Measurements from ENCODE around the gene CCNT2. TPM values are rescaled to one million over a fixed set of nuclear protein-coding genes. Genes with fewer than 3 reads are reported as not detected.

The CCNT2 gene
- polyA plus RNA-seq, 1 of the 3 experiments (the other 2 are of a cell fraction) = 5.3 TPM

DNA sequence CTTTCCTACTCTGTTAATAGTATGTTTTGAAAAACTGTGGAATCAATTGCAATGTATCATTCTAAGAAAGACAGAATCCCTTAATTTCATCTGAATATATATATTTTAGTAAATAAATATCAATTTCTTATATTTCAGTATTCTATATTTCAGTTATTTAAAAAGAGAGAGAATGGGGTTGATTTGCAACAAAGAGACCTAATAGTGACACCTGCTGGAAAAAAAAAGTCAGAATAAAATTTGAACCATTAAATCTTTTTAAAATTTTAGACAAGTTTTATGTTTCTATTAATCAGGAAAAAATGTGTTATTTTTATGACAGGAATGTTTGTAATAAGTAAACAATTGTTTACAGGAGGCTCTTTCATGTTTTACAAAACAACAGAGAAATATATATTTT lies 20.7 kb upstream of the CCNT2 start (continued):
- TF ChIP-seq, protein P1, sequence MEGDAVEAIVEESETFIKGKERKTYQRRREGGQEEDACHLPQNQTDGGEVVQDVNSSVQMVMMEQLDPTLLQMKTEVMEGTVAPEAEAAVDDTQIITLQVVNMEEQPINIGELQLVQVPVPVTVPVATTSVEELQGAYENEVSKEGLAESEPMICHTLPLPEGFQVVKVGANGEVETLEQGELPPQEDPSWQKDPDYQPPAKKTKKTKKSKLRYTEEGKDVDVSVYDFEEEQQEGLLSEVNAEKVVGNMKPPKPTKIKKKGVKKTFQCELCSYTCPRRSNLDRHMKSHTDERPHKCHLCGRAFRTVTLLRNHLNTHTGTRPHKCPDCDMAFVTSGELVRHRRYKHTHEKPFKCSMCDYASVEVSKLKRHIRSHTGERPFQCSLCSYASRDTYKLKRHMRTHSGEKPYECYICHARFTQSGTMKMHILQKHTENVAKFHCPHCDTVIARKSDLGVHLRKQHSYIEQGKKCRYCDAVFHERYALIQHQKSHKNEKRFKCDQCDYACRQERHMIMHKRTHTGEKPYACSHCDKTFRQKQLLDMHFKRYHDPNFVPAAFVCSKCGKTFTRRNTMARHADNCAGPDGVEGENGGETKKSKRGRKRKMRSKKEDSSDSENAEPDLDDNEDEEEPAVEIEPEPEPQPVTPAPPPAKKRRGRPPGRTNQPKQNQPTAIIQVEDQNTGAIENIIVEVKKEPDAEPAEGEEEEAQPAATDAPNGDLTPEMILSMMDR (IDR thresholded peaks at IDR 0.05) = peak; percentile 59
- TF ChIP-seq MXI1 (IDR thresholded peaks at IDR 0.05; ENCODE audit: low read depth, low read length) (no peak), RAD21 (IDR thresholded peaks at IDR 0.05; ENCODE audit: low read length) (peak; percentile 64), SMC3 (IDR thresholded peaks at IDR 0.05; ENCODE audit: low read depth, low read length) (no peak), RXRA (IDR thresholded peaks at IDR 0.05; ENCODE audit: borderline replicate concordance, low read depth) (no peak), YY1 (IDR thresholded peaks at IDR 0.05; ENCODE audit: low read depth) (no peak), FOXM1 (IDR thresholded peaks at IDR 0.05; ENCODE audit: low read depth) (no peak), CHD2 (IDR thresholded peaks at IDR 0.05; ENCODE audit: low read length, partially characterized antibody) (no peak)
- TF ChIP-seq, protein P2, sequence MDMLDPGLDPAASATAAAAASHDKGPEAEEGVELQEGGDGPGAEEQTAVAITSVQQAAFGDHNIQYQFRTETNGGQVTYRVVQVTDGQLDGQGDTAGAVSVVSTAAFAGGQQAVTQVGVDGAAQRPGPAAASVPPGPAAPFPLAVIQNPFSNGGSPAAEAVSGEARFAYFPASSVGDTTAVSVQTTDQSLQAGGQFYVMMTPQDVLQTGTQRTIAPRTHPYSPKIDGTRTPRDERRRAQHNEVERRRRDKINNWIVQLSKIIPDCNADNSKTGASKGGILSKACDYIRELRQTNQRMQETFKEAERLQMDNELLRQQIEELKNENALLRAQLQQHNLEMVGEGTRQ (IDR thresholded peaks at IDR 0.05; ENCODE audit: borderline replicate concordance, low read depth, low read length) = no peak

DNA sequence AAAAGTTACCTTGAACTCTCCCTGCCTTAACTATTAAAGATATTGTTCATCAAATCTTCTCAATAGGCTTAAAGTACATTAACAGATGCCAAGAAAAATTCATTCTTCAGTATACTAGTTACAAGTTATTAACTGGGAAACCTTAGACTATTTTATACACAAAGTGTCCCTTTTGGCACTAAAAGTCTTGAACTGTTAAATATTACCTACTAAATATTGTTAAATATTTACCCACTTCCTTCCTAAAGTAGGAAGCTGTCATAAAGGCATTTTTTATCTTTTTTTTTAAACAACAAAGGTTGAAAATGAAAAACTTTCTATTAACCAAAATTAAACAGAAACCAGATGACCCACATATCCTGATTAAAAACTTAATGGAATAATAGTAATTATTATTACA lies 19.4 kb upstream of the CCNT2 start:
- H3K36me3 ChIP-seq (replicated peaks in 1 of 2; ENCODE audit: control insufficient read depth in 1 of 2, insufficient read depth in 2 of 2, low read length in 1 of 2) = no peaks in the 10 kb centered on the region
- no peak overlapping the region for H3K27ac ChIP-seq (ENCODE audit: low read depth in 2 of 2, low read length in 1 of 2)
- peaks cover 10% of the 10 kb centered on the region for H3F3A ChIP-seq (replicated peaks; ENCODE audit: insufficient read depth)
- TF ChIP-seq GATA2 (CRISPR knock-in tag; IDR thresholded peaks at IDR 0.05) (no peak), NRF1 (IDR thresholded peaks at IDR 0.05; ENCODE audit: low read depth, low read length) (no peak), EZH2phosphoT487 (IDR thresholded peaks at IDR 0.05; ENCODE audit: borderline replicate concordance, low read depth) (no peak), RCOR1 (IDR thresholded peaks at IDR 0.05; ENCODE audit: low read length) (no peak), SMC3 (IDR thresholded peaks at IDR 0.05; ENCODE audit: low read depth, low read length) (no peak), NFIC (IDR thresholded peaks at IDR 0.05; ENCODE audit: borderline replicate concordance) (no peak), FOXJ3 (CRISPR knock-in tag; IDR thresholded peaks at IDR 0.05) (no peak), MXI1 (IDR thresholded peaks at IDR 0.05; ENCODE audit: low read depth, low read length) (no peak), JUND (IDR thresholded peaks at IDR 0.05) (no peak), MEF2A (IDR thresholded peaks at IDR 0.05; ENCODE audit: borderline replicate concordance, low read depth) (no peak), POLR2AphosphoS5 (IDR thresholded peaks at IDR 0.05; ENCODE audit: low read depth, low read length) (no peak), RXRA (IDR thresholded peaks at IDR 0.05; ENCODE audit: borderline replicate concordance, low read depth) (no peak)
- TF ChIP-seq, protein P3, sequence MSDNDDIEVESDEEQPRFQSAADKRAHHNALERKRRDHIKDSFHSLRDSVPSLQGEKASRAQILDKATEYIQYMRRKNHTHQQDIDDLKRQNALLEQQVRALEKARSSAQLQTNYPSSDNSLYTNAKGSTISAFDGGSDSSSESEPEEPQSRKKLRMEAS (IDR thresholded peaks at IDR 0.05; ENCODE audit: low read depth) = no peak
- no peaks in the 10 kb centered on the region for H3K9me3 ChIP-seq
- ChIA-PET CTCF (interaction anchor here (0.6 to 2.7 kb wide), 5 partner anchors 121 to 454 kb away, joined by 3 to 22 read pairs (median 5); no protein-coding TSS in a partner anchor), POLR2A (no interaction called here)
- no peaks in the 10 kb centered on the region for H3K9me2 ChIP-seq
- H3K4me3 ChIP-seq (ENCODE audit: low read depth in 2 of 2, low read length in 1 of 2) = no peak overlapping the region
- H4K20me1 ChIP-seq (ENCODE audit: insufficient read depth) = no peaks in the 10 kb centered on the region
- no peaks in the 10 kb centered on the region; a peak in 1 of 4 replicates for H3K4me1 ChIP-seq (ENCODE audit: control insufficient read depth in 1 of 2, insufficient read depth in 2 of 2, low read depth in 1 of 2, low read length in 1 of 2)
- H3K79me2 ChIP-seq (ENCODE audit: insufficient read depth) = no peaks in the 10 kb centered on the region
- H3K27me3 ChIP-seq (ENCODE audit: insufficient read depth) = no peaks in the 10 kb centered on the region
- no peak overlapping the region for H3K4me2 ChIP-seq
- H3K9ac ChIP-seq = no peak overlapping the region
- DNase-seq = no peak
- H2AFZ ChIP-seq (ENCODE audit: low read depth) = no peak overlapping the region; the same call in 1 of the 2 replicates
